MM.1S (cell line): Measurements from ENCODE around the gene ATP13A4.

Source experiments
- DNase-seq: peaks from one replicate; pipeline ENCODE4 v3.0.0-alpha.2; 2015
- H2AFZ ChIP-seq: fragments of 300-600 bp; sonication (generic); 2 replicates; pipeline ENCODE4 v1.6.0; 2016; ENCODE audit warnings: antibody characterized with exemption, low read length
- H3F3A ChIP-seq: fragments of 300-600 bp; sonication (generic); 2 replicates; pipeline ENCODE4 v1.6.1; 2016; ENCODE audit warnings: mild to moderate bottlenecking, antibody characterized with exemption, low read length, moderate library complexity, mixed read lengths; ENCODE audit not compliant: insufficient read depth
- H3K27ac ChIP-seq: fragments of 300-600 bp; sonication (generic); 2 replicates; pipeline ENCODE4 v1.5.1; 2016; ENCODE audit warnings: mild to moderate bottlenecking, low read length
- H3K27me3 ChIP-seq: fragments of 300-600 bp; sonication (generic); replicated peaks from 2 replicates; pipeline ENCODE4 v1.6.0; 2016; ENCODE audit warnings: low read length; ENCODE audit not compliant: insufficient read depth
- H3K36me3 ChIP-seq: fragments of 300-600 bp; sonication (generic); replicated peaks from 2 replicates; pipeline ENCODE4 v1.6.1; 2016; ENCODE audit warnings: mild to moderate bottlenecking, low read length, mixed read lengths; ENCODE audit not compliant: insufficient read depth
- H3K4me1 ChIP-seq: fragments of 300-600 bp; sonication (generic); 2 replicates; pipeline ENCODE4 v1.6.1; 2016; ENCODE audit warnings: low read length, mixed read lengths
- H3K4me2 ChIP-seq: fragments of 300-600 bp; sonication (generic); 2 replicates; pipeline ENCODE4 v1.6.0; 2016; ENCODE audit warnings: low read depth, low read length
- H3K4me3 ChIP-seq: fragments of 300-600 bp; sonication (generic); 2 replicates; pipeline ENCODE4 v1.5.1; 2016; ENCODE audit warnings: low read length, mixed read lengths
- H3K79me2 ChIP-seq: fragments of 300-600 bp; sonication (generic); 2 replicates; pipeline ENCODE4 v1.6.1; 2016; ENCODE audit warnings: mixed run types, low read length, mixed read lengths
- H3K9ac ChIP-seq: fragments of 300-600 bp; sonication (generic); 2 replicates; pipeline ENCODE4 v1.6.1; 2016; ENCODE audit warnings: low read length, mixed read lengths
- H3K9me2 ChIP-seq: fragments of 300-600 bp; sonication (generic); replicated peaks from 2 replicates; pipeline ENCODE4 v1.6.1; 2016; ENCODE audit warnings: mild to moderate bottlenecking, low read length, mixed read lengths; ENCODE audit not compliant: insufficient read depth
- H3K9me3 ChIP-seq: fragments of 300-600 bp; sonication (generic); replicated peaks from 2 replicates; pipeline ENCODE4 v1.6.1; 2016; ENCODE audit warnings: mild to moderate bottlenecking, low read length, mixed read lengths; ENCODE audit not compliant: insufficient read depth
- H4K20me1 ChIP-seq: fragments of 300-600 bp; sonication (generic); 2 replicates; pipeline ENCODE4 v1.6.1; 2016; ENCODE audit warnings: mild to moderate bottlenecking, low read length, moderate library complexity, mixed read lengths; ENCODE audit not compliant: insufficient read depth
- EZH2 ChIP-seq: fragments of 300-600 bp; sonication (generic); optimal IDR thresholded peaks from 2 replicates; pipeline ENCODE3; 2017; ENCODE audit warnings: low read depth, mild to moderate bottlenecking, antibody characterized with exemption, low read length, mixed read lengths
- EZH2phosphoT487 ChIP-seq: fragments of 300-600 bp; sonication (generic); IDR thresholded peaks from 2 replicates; pipeline ENCODE4 v1.6.1; 2018; ENCODE audit warnings: antibody characterized with exemption, low read length
- TF ChIP-seq, protein P1 (sequence below): fragments of 300-600 bp; sonication (generic); IDR thresholded peaks from 2 replicates; pipeline ENCODE4 v1.5.1; 2016; ENCODE audit warnings: antibody characterized with exemption, low read length, mixed read lengths

Gene ATP13A4

DNA sequence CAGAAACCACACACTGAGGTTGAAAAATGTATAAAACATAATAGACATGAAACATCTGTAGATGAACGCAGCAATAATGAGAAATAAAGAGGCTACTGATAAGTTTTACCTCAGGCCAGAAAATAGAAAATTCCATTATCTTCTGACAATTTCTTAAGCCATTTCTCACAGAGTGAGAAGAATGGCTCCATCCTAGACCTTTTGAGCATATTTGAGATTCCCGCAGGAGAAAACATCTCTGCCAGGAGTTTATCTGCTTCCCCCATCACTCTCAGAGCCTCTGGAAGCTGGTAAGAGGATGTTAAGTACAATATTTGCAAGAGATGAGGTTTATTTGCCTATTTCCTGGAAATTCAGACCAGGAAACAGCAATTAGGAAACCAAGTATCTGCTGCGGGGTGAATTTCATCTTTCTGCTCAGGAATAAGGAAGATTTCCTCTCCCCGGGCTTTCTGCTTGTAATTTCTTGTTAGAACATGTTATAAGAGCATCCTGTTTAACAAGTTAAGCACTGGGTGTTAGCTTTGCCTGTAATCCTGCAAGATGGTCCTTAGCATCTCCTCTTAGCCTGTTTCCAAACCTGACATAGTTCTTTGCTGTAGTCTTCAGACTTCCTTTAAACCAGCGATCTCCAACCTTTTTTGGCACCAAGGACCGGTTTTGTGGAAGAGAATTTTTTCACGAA is 54.8 kb downstream of the ATP13A4 start:
- no peaks in the 10 kb centered on the region for H3K9me3 ChIP-seq
- no peaks in the 10 kb centered on the region for H3K36me3 ChIP-seq
- H3K27ac ChIP-seq = no peak overlapping the region
- H3F3A ChIP-seq = no peaks in the 10 kb centered on the region
- no peaks in the 10 kb centered on the region for H3K4me1 ChIP-seq
- no peak overlapping the region for H3K9ac ChIP-seq
- H3K4me3 ChIP-seq = no peak overlapping the region
- DNase-seq = no peak
- no peaks in the 10 kb centered on the region for H3K27me3 ChIP-seq
- no peaks in the 10 kb centered on the region for H3K79me2 ChIP-seq
- no peak overlapping the region for H2AFZ ChIP-seq
- no peaks in the 10 kb centered on the region for H3K9me2 ChIP-seq
- H4K20me1 ChIP-seq = no peaks in the 10 kb centered on the region
- TF ChIP-seq EZH2phosphoT487 = no peak
- TF ChIP-seq EZH2 = no peak
- TF ChIP-seq, protein P1, sequence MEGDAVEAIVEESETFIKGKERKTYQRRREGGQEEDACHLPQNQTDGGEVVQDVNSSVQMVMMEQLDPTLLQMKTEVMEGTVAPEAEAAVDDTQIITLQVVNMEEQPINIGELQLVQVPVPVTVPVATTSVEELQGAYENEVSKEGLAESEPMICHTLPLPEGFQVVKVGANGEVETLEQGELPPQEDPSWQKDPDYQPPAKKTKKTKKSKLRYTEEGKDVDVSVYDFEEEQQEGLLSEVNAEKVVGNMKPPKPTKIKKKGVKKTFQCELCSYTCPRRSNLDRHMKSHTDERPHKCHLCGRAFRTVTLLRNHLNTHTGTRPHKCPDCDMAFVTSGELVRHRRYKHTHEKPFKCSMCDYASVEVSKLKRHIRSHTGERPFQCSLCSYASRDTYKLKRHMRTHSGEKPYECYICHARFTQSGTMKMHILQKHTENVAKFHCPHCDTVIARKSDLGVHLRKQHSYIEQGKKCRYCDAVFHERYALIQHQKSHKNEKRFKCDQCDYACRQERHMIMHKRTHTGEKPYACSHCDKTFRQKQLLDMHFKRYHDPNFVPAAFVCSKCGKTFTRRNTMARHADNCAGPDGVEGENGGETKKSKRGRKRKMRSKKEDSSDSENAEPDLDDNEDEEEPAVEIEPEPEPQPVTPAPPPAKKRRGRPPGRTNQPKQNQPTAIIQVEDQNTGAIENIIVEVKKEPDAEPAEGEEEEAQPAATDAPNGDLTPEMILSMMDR = no peak
- H3K4me2 ChIP-seq = no peak overlapping the region

DNA sequence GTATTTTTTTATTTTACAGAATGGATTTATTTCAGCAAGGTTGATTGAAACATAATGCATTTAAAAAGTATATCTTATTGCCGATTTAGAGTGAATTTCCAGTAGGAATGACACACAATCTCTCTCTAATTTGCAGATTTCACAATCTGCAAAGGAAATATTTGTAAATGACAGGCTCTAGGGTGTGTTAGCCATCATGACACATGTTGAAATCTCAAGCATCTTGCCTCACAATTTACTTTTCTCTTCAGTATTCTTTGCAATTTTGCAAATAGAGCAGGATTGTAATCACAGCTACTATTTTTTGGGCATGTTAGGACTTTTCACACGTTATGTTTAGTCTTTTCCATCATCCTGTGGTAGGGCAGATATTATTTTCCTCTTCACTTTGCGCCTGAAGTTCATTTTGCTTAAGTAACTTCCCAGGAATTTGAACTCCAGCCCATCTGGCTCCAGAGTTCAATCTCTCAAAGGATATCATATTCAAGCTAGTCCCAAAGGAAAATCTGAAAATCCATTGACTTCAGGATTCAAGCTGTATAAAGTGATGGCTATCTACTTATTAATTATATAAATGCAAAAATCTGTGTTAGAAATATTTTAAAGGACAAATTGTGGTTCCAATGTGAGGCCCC is 55.4 kb downstream of the ATP13A4 start:
- no peaks in the 10 kb centered on the region for H3F3A ChIP-seq
- no peak overlapping the region for H3K9ac ChIP-seq
- H3K4me1 ChIP-seq = no peaks in the 10 kb centered on the region
- no peaks in the 10 kb centered on the region for H3K9me2 ChIP-seq
- H3K9me3 ChIP-seq = no peaks in the 10 kb centered on the region
- TF ChIP-seq, protein P1 = no peak
- no peak for TF ChIP-seq EZH2phosphoT487
- no peak for TF ChIP-seq EZH2
- no peaks in the 10 kb centered on the region for H3K36me3 ChIP-seq
- H3K4me2 ChIP-seq = no peak overlapping the region
- H3K27me3 ChIP-seq = no peaks in the 10 kb centered on the region
- no peak overlapping the region for H3K27ac ChIP-seq
- H3K79me2 ChIP-seq = no peaks in the 10 kb centered on the region
- DNase-seq = no peak
- no peak overlapping the region for H2AFZ ChIP-seq
- no peak overlapping the region for H3K4me3 ChIP-seq
- H4K20me1 ChIP-seq = no peaks in the 10 kb centered on the region

- Histone ChIP-seq H3K79me2 (no peaks in the 10 kb centered on the region), H3K9ac (no peak overlapping the region), H3K4me1 (no peaks in the 10 kb centered on the region), H3K9me3 (no peaks in the 10 kb centered on the region), H3K36me3 (no peaks in the 10 kb centered on the region), H3K9me2 (no peaks in the 10 kb centered on the region), H2AFZ (no peak overlapping the region), H3K27me3 (no peaks in the 10 kb centered on the region), H3F3A (no peaks in the 10 kb centered on the region), H3K4me3 (no peak overlapping the region), H3K4me2 (no peak overlapping the region), H3K27ac (no peak overlapping the region), H4K20me1 (no peaks in the 10 kb centered on the region)
- no peak for DNase-seq
- no peak for TF ChIP-seq EZH2phosphoT487
- TF ChIP-seq, protein P1 = no peak
- TF ChIP-seq EZH2 = no peak
Measured at GRCh38 chr3:193498215-193498614, 56.5 kb downstream of the ATP13A4 start.
